Left ventricle myocardium superior (tissue), 1 donor: ENCODE results near the gene TSHB. TPM values are rescaled to one million over a fixed set of nuclear protein-coding genes. Genes with fewer than 3 reads are reported as not detected.
A peak's percentile ranks its signal among the peaks of the same experiment; 100 is the strongest.
"Not testable (repeated sequence)": the region's sequence is repeated elsewhere in the genome, so short reads cannot be mapped to it uniquely, and the experiment has no call there.

Experiments used
- ATAC-seq: fragments of 200-7000 bp; cut with Tn5 transposase; one replicate; pipeline ENCODE4 v1.9.1; 2020; ENCODE audit warnings: mild to moderate bottlenecking, moderate library complexity
- DNase-seq: peaks from one replicate; pipeline ENCODE4 v3.0.0-alpha.2; 2020
- intact Hi-C: fragments of 100-400 bp; cut with micrococcal nuclease; formaldehyde crosslinking; loops from one replicate; pipeline ENCODE4 v1.11.0; 2022
- long read RNA-seq: library from polyadenylated mRNA; unstranded; transcript quantifications from one replicate; pipeline ENCODE4 v2.0.0, GENCODE V29; 2021
- total RNA-seq: library from RNA; stranded (reverse); fragmentation: NEBNext Ultra II Directional; extraction: Animal tissue kit (Norgen Biotek cat#: 25700); gene quantifications from one replicate; pipeline ENCODE4 v1.2.1, GENCODE V29; 2021
- donor health status: DM: no; HTN: yes; CAD: no; lungs with severe emphysema.

Gene TSHB
- total RNA-seq, result not detected
- long read RNA-seq, result 0 reads

GRCh38 chr1:115029526-115029925, at the start of gene TSHB:
Gene TSHB, plus strand, starts transcription at chr1:115029826. Its CDS starts 3,537 bp downstream, at chr1:115033363.
- intact Hi-C loops, result no loop called here
- ATAC-seq (no peak), DNase-seq (no peak)

GRCh38 chr1:114982251-114982650, 47.4 kb upstream of the TSHB start:
- DNase-seq (no peak), ATAC-seq (no peak)
- intact Hi-C loops, result loop anchor here (10.0 kb wide), 1 partner anchor 73 kb away; no protein-coding TSS in a partner anchor

- no peak for DNase-seq
- no peak for ATAC-seq
- intact Hi-C loops, result loop anchor here (10.0 kb wide), 1 partner anchor 69 kb away; no protein-coding TSS in a partner anchor
These were observed 43.3 kb upstream of the TSHB start for GRCh38 chr1:114986286-114986685.

GRCh38 chr1:114988095-114988494, 41.5 kb upstream of the TSHB start:
- no peak for DNase-seq
- ATAC-seq, result no peak
- intact Hi-C loops, result loop anchor here (10.0 kb wide), 1 partner anchor 67 kb away; no protein-coding TSS in a partner anchor

GRCh38 chr1:114997510-114998289, 31.9 kb upstream of the TSHB start:
- no peak for ATAC-seq

GRCh38 chr1:115006191-115006590, 23.4 kb upstream of the TSHB start:
- DNase-seq (no peak), ATAC-seq (no peak)
- intact Hi-C loops, result no loop called here

More at GRCh38 chr1:114997510-114998289, 31.9 kb upstream of the TSHB start:
- intact Hi-C loops, result no loop called here
- DNase-seq, result no peak

- intact Hi-C loops, result no loop called here
- ATAC-seq (no peak), DNase-seq (no peak)
These were observed 17.6 kb upstream of the TSHB start for GRCh38 chr1:115012006-115012405.

GRCh38 chr1:115012434-115012833, 17.2 kb upstream of the TSHB start:
- DNase-seq (no peak), ATAC-seq (no peak)
- intact Hi-C loops, result no loop called here

- DNase-seq (no peak), ATAC-seq (no peak)
- intact Hi-C loops, result no loop called here
These were observed 15.8 kb upstream of the TSHB start for GRCh38 chr1:115013792-115014191.

GRCh38 chr1:115019549-115019948, 10.1 kb upstream of the TSHB start:
- DNase-seq, ATAC-seq, intact Hi-C loops: not testable (repeated sequence)

- DNase-seq (no peak), ATAC-seq (no peak)
- intact Hi-C loops, result no loop called here
These were observed 8.5 kb upstream of the TSHB start for GRCh38 chr1:115021145-115021544.

GRCh38 chr1:115023593-115023992, 6.0 kb upstream of the TSHB start:
- intact Hi-C loops, result no loop called here
- no peak for ATAC-seq
- no peak for DNase-seq

GRCh38 chr1:115031595-115031994, 2.0 kb downstream of the TSHB start:
- intact Hi-C loops, result no loop called here
- DNase-seq (no peak), ATAC-seq (no peak)

GRCh38 chr1:115035652-115036051, 6.0 kb downstream of the TSHB start:
- DNase-seq, result no peak
- intact Hi-C loops, result no loop called here
- no peak for ATAC-seq

GRCh38 chr1:115036814-115037507, 7.3 kb downstream of the TSHB start:
- ATAC-seq, result peak; percentile 68
- no peak for DNase-seq
- intact Hi-C loops, result no loop called here

GRCh38 chr1:115040501-115040900, 10.9 kb downstream of the TSHB start:
- intact Hi-C loops, result no loop called here
- ATAC-seq (no peak), DNase-seq (no peak)

- ATAC-seq, result no peak
- intact Hi-C loops, result no loop called here
- no peak for DNase-seq
These were observed 12.0 kb downstream of the TSHB start for GRCh38 chr1:115041654-115042053.

- DNase-seq (no peak), ATAC-seq (no peak)
- intact Hi-C loops, result no loop called here
These were observed 17.1 kb downstream of the TSHB start for GRCh38 chr1:115046751-115047150.

GRCh38 chr1:115051850-115052249, 22.2 kb downstream of the TSHB start:
- DNase-seq (no peak), ATAC-seq (no peak)
- intact Hi-C loops, result loop anchor here (10.0 kb wide), 1 partner anchor 67 kb away; no protein-coding TSS in a partner anchor

- peak; percentile 37 for DNase-seq
- ATAC-seq, result peak; percentile 72
- intact Hi-C loops, result loop anchor here (10.0 kb wide), 1 partner anchor 68 kb away; no protein-coding TSS in a partner anchor
These were observed 22.9 kb downstream of the TSHB start for GRCh38 chr1:115052454-115053083.
